ENCODE results near the gene ZSCAN5A. TPM values are rescaled to one million over a fixed set of nuclear protein-coding genes. Genes with fewer than 3 reads are reported as not detected.
A peak's percentile ranks its signal among the peaks of the same experiment; 100 is the strongest.
"Not testable (repeated sequence)": the region's sequence is repeated elsewhere in the genome, so short reads cannot be mapped to it uniquely, and the experiment has no call there.

ZSCAN5A gene
- total RNA-seq, 1 donor = 4.3 TPM

DNA sequence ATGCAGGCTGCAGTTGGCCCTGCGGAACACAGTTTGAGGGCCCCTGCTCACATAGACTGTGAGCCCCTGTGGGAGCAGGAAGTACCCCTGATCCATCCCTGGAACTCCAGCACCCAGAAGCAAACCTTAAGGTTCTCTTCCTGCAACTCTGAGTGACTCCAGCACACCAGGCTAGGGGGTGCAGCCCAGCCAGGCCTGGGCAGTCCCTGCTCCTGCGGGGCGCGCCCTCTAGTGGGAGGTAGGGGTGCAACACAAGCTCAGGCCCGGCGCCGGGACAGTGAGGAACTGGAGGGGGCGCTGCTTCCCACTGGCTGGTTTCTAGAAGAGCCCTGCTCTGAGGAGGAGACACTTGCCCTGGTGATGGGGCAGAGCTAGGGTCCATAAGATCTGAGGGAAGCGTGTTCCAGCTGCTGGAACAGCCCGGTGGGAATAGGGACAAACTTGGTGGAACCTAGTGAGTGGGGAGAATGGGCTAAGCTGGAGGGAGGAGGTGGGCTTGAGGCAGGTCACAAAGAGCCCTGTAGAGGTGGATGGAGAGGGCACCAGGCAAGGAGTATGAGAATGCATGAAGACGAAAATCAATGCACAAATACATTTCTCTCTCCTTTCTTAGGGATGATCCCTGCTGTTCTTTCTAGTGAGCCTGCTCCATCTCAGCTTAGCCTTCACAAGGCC is 5.0 kb downstream of the ZSCAN5A start:
- Histone ChIP-seq H3K4me3 (ENCODE audit: insufficient read depth, low read length) (no peak overlapping the region), H2AFZ (ENCODE audit: low read length) (no peak overlapping the region), H3K27ac (ENCODE audit: low read depth, low read length) (no peak overlapping the region), H3K27me3 (ENCODE audit: insufficient read depth, low read length) (no peaks in the 10 kb centered on the region), H3K4me1 (ENCODE audit: insufficient read depth, low read length) (peaks cover 8% of the 10 kb centered on the region), H3K4me2 (ENCODE audit: insufficient read depth, low read length) (no peak overlapping the region), H3K79me2 (ENCODE audit: insufficient read depth, low read length) (no peaks in the 10 kb centered on the region), H3K9me3 (ENCODE audit: low read depth, low read length) (no peaks in the 10 kb centered on the region), H4K20me1 (ENCODE audit: insufficient read depth, low read length) (peaks cover 5% of the 10 kb centered on the region), H3K36me3 (ENCODE audit: insufficient read depth, low read length) (peaks cover 13% of the 10 kb centered on the region)
- peak; percentile 87 for DNase-seq (ENCODE audit: insufficient read length, low spot score, missing footprints)
- TF ChIP-seq CTCF (IDR thresholded peaks at IDR 0.05; ENCODE audit: extremely low read depth, low read depth, low read length) = peak; percentile 91

GRCh38 chr19:56308792-56309191 is 5.8 kb downstream of the ZSCAN5A start:
- Histone ChIP-seq H3K4me3 (ENCODE audit: insufficient read depth, low read length) (no peak overlapping the region), H3K79me2 (ENCODE audit: insufficient read depth, low read length) (no peaks in the 10 kb centered on the region), H3K9me3 (ENCODE audit: low read depth, low read length) (no peaks in the 10 kb centered on the region), H3K4me1 (ENCODE audit: insufficient read depth, low read length) (peaks cover 4% of the 10 kb centered on the region), H2AFZ (ENCODE audit: low read length) (no peak overlapping the region), H3K36me3 (ENCODE audit: insufficient read depth, low read length) (peaks cover 13% of the 10 kb centered on the region), H4K20me1 (ENCODE audit: insufficient read depth, low read length) (peaks cover 5% of the 10 kb centered on the region), H3K27me3 (ENCODE audit: insufficient read depth, low read length) (no peaks in the 10 kb centered on the region), H3K4me2 (ENCODE audit: insufficient read depth, low read length) (no peak overlapping the region), H3K27ac (ENCODE audit: low read depth, low read length) (no peak overlapping the region)
- TF ChIP-seq CTCF (IDR thresholded peaks at IDR 0.05; ENCODE audit: extremely low read depth, low read depth, low read length) = no peak
- no peak for DNase-seq (ENCODE audit: insufficient read length, low spot score, missing footprints)

- DNase-seq (ENCODE audit: insufficient read length, low spot score, missing footprints); H3K79me2 ChIP-seq (ENCODE audit: insufficient read depth, low read length); H3K4me3 ChIP-seq (ENCODE audit: insufficient read depth, low read length); H4K20me1 ChIP-seq (ENCODE audit: insufficient read depth, low read length); H3K9me3 ChIP-seq (ENCODE audit: low read depth, low read length); H3K4me1 ChIP-seq (ENCODE audit: insufficient read depth, low read length); H3K4me2 ChIP-seq (ENCODE audit: insufficient read depth, low read length); H3K36me3 ChIP-seq (ENCODE audit: insufficient read depth, low read length); H3K27ac ChIP-seq (ENCODE audit: low read depth, low read length); H2AFZ ChIP-seq (ENCODE audit: low read length); H3K27me3 ChIP-seq (ENCODE audit: insufficient read depth, low read length): not testable (repeated sequence)
Measured at GRCh38 chr19:56307062-56307461, 7.6 kb downstream of the ZSCAN5A start.

- no peak overlapping the region for H3K27ac ChIP-seq (ENCODE audit: low read depth, low read length)
- no peak overlapping the region for H3K4me3 ChIP-seq (ENCODE audit: insufficient read depth, low read length)
- H3K36me3 ChIP-seq (ENCODE audit: insufficient read depth, low read length) = peaks cover 3% of the 10 kb centered on the region
- H3K79me2 ChIP-seq (ENCODE audit: insufficient read depth, low read length) = no peaks in the 10 kb centered on the region
- no peaks in the 10 kb centered on the region for H3K27me3 ChIP-seq (ENCODE audit: insufficient read depth, low read length)
- no peak overlapping the region for H3K4me2 ChIP-seq (ENCODE audit: insufficient read depth, low read length)
- no peak for TF ChIP-seq CTCF (IDR thresholded peaks at IDR 0.05; ENCODE audit: extremely low read depth, low read depth, low read length)
- no peaks in the 10 kb centered on the region for H3K9me3 ChIP-seq (ENCODE audit: low read depth, low read length)
- no peaks in the 10 kb centered on the region for H3K4me1 ChIP-seq (ENCODE audit: insufficient read depth, low read length)
- no peak for DNase-seq (ENCODE audit: insufficient read length, low spot score, missing footprints)
- no peak overlapping the region for H2AFZ ChIP-seq (ENCODE audit: low read length)
- peaks cover 5% of the 10 kb centered on the region for H4K20me1 ChIP-seq (ENCODE audit: insufficient read depth, low read length)
Measured at GRCh38 chr19:56306016-56306415, 8.6 kb downstream of the ZSCAN5A start.

Measured in osteoblast (primary cell).